Mucosa of descending colon (tissue), 3 donors: ENCODE measurements around the gene RAB22A. TPM values are rescaled to one million over a fixed set of nuclear protein-coding genes. Genes with fewer than 3 reads are reported as not detected.

Source experiments
- ATAC-seq: fragments of 200-7000 bp; cut with Tn5 transposase; one replicate; pipeline ENCODE4 v1.9.1; 2020; ENCODE audit warnings: mild to moderate bottlenecking, moderate library complexity
- DNase-seq, 3 donors: peaks; one replicate each; pipeline ENCODE4 v3.0.0-alpha.2; 2020
- H3K36me3 ChIP-seq: fragments of 200-600 bp; one replicate; pipeline ENCODE4 v1.8.0; 2021; ENCODE audit warnings: low read depth, mild to moderate bottlenecking
- H3K4me1 ChIP-seq: fragments of 200-600 bp; one replicate; pipeline ENCODE4 v1.8.0; 2021; ENCODE audit warnings: low read depth, mild to moderate bottlenecking
- H3K4me3 ChIP-seq: fragments of 200-600 bp; one replicate; pipeline ENCODE4 v1.8.0; 2021; ENCODE audit warnings: mild to moderate bottlenecking
- H3K9me3 ChIP-seq: fragments of 200-600 bp; one replicate; pipeline ENCODE4 v1.8.0; 2021; ENCODE audit warnings: mild to moderate bottlenecking
- CTCF ChIP-seq: fragments of 200-600 bp; IDR thresholded peaks from one replicate; pipeline ENCODE4 v1.8.0; 2022; ENCODE audit warnings: antibody characterized with exemption, mild to moderate bottlenecking
- intact Hi-C, 2 donors: fragments of 100-400 bp; cut with DNase I in 1 of 2; cut with micrococcal nuclease in 1 of 2; formaldehyde crosslinking; loops; one replicate each; pipeline versions ENCODE4 v1.11.0 to v1.11.1; 2022; cut with DNase I, micrococcal nuclease
- total RNA-seq, 3 donors: library from RNA; stranded (reverse); fragmentation: NEBNext Ultra II Directional in 2 of 3; extraction: Animal tissue kit (Norgen Biotek cat#: 25700) in 2 of 3; gene quantifications; one replicate each; pipeline versions ENCODE4 v1.2.1 to v1.2.4, GENCODE V29; 2021 to 2023
- donor health status: DM: no; HTN: no; CAD: no; lungs with moderate emphysema.
- donor health status: DM: no; HTN: no; CAD: no.
- donor health status: DM: no; HTN: yes; CAD: no.

RAB22A gene
- total RNA-seq, 3 donors from 2014 or later = 20.2 to 27.3 (median 21.0) TPM

GRCh38 chr20:58339741-58340140 is 30.2 kb downstream of the RAB22A start:
- DNase-seq (no peak), ATAC-seq (no peak)
- no peaks in the 10 kb centered on the region for H3K36me3 ChIP-seq
- no peaks in the 10 kb centered on the region for H3K4me1 ChIP-seq
- H3K4me3 ChIP-seq = no peak overlapping the region
- no peaks in the 10 kb centered on the region for H3K9me3 ChIP-seq
- intact Hi-C loops = no loop called here
- no peak for TF ChIP-seq CTCF

GRCh38 chr20:58340151-58340550 is 30.6 kb downstream of the RAB22A start:
- no peaks in the 10 kb centered on the region for H3K9me3 ChIP-seq
- no peak for DNase-seq
- H3K4me3 ChIP-seq = no peak overlapping the region
- intact Hi-C loops = no loop called here
- no peak for ATAC-seq
- no peaks in the 10 kb centered on the region for H3K4me1 ChIP-seq
- TF ChIP-seq CTCF = no peak
- H3K36me3 ChIP-seq = no peaks in the 10 kb centered on the region

DNA sequence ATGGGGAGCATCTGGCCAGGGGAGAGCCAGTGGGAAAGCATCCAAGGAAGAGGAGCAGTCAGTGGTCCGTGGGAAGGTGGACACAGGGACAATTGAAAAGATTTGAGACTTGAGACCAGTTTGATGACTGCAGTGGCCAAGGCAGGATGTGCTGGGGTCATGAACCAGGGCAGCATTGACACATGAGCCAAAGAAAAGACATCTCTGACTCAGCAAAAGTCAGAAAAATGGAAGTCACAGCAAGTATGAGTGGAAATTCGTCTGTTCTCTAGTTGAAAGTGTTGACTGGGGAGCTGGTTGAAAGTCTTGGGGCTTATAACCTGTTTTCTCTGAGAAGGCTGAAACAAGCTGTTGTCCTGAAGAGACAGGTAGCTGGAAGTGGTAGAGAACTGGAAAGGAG is 31.3 kb downstream of the RAB22A start:
- no peak overlapping the region for H3K4me3 ChIP-seq
- H3K36me3 ChIP-seq = no peaks in the 10 kb centered on the region
- H3K9me3 ChIP-seq = no peaks in the 10 kb centered on the region
- intact Hi-C loops = no loop called here
- no peaks in the 10 kb centered on the region for H3K4me1 ChIP-seq
- ATAC-seq = no peak
- no peak for TF ChIP-seq CTCF
- no peak for DNase-seq

- Histone ChIP-seq H3K4me1 (no peaks in the 10 kb centered on the region), H3K4me3 (no peak overlapping the region), H3K9me3 (no peaks in the 10 kb centered on the region), H3K36me3 (no peaks in the 10 kb centered on the region)
- DNase-seq = no peak
- intact Hi-C loops = no loop called here
- no peak for TF ChIP-seq CTCF
- ATAC-seq = no peak
Measured at GRCh38 chr20:58342104-58342945, 32.8 kb downstream of the RAB22A start.

- DNase-seq (no peak), ATAC-seq (no peak)
- Histone ChIP-seq H3K4me3 (no peak overlapping the region), H3K4me1 (no peaks in the 10 kb centered on the region), H3K36me3 (no peaks in the 10 kb centered on the region), H3K9me3 (no peaks in the 10 kb centered on the region)
- TF ChIP-seq CTCF = no peak
- intact Hi-C loops = no loop called here
Measured at GRCh38 chr20:58344741-58345140, 35.2 kb downstream of the RAB22A start.
